Endothelial cell of umbilical vein (primary cell): ENCODE measurements around the gene PDHX. TPM values are rescaled to one million over a fixed set of nuclear protein-coding genes. Genes with fewer than 3 reads are reported as not detected.
A peak's percentile ranks its signal among the peaks of the same experiment; 100 is the strongest.

ENCODE experiments used
- BruUV-seq: library from RNA; stranded (reverse); fragments of 400-500 nt; replicated peaks from 2 replicates; lab custom pipeline; 2021; lab: Mats Ljungman, UMichigan
- CTCF ChIA-PET: fragments of 300-600, 350-600 bp; sonication (Branson Sonifier 250); formaldehyde crosslinking; loops from one replicate; lab custom pipeline; 2021; ENCODE audit warnings: antibody characterized with exemption, inconsistent platforms; lab: Charles Lee
- POLR2A ChIA-PET: fragments of 300-600, 350-600 bp; sonication (Branson Sonifier 250); formaldehyde crosslinking; loops from one replicate; lab custom pipeline; 2021; ENCODE audit warnings: antibody characterized with exemption, inconsistent platforms; lab: Charles Lee
- DNase-seq: peaks from one replicate; pipeline ENCODE4 v3.0.0-alpha.2; 2011; ENCODE audit warnings: low read depth, low spot score
- FAIRE-seq: peaks from 2 replicates; lab custom pipeline; 2011; peaks lifted over from hg19 to GRCh38; lab: Jason Lieb, UNC
- H2AFZ ChIP-seq: 2 replicates; pipeline ENCODE4 v1.6.0; 2012; ENCODE audit warnings: low read depth, low read length, control low read depth, inconsistent platforms
- H3K27ac ChIP-seq: 2 replicates; pipeline ENCODE4 v1.5.1; 2011; ENCODE audit warnings: low read depth, mild to moderate bottlenecking, control low read depth, low read length, moderate library complexity; ENCODE audit not compliant: insufficient read depth
- H3K27me3 ChIP-seq, 2 experiments: 2 replicates each; pipeline versions ENCODE4 v1.6.0 to v1.6.1; 2011; ENCODE audit warnings: low read length in 2 of 2, mixed read lengths in 1 of 2; ENCODE audit not compliant: control insufficient read depth in 2 of 2, insufficient read depth in 2 of 2
- H3K36me3 ChIP-seq, 2 experiments: 2 replicates in 1 of 2; 3 replicates in 1 of 2; pipeline ENCODE4 v1.5.1; 2011; ENCODE audit warnings: low read length in 2 of 2, mild to moderate bottlenecking in 1 of 2, moderate library complexity in 1 of 2; ENCODE audit not compliant: control insufficient read depth in 2 of 2, insufficient read depth in 2 of 2; ENCODE audit errors: extremely low read depth in 1 of 2
- H3K4me1 ChIP-seq: 3 replicates; pipeline ENCODE4 v1.5.1; 2011; ENCODE audit warnings: mild to moderate bottlenecking, low read length; ENCODE audit not compliant: control insufficient read depth, insufficient read depth; ENCODE audit errors: extremely low read depth
- H3K4me2 ChIP-seq: 2 replicates; pipeline ENCODE4 v1.6.1; 2011; ENCODE audit warnings: low read length, control low read depth, mixed read lengths; ENCODE audit not compliant: insufficient read depth
- H3K4me3 ChIP-seq, 3 experiments: fragments of 200-600 bp in 1 of 3; sonication (generic), shearing (Covaris generic) in 1 of 3; replicated peaks in 1 of 3; 2 replicates each; pipeline ENCODE4 v1.5.1; 2011 to 2016; ENCODE audit warnings: control low read depth in 3 of 3, low read length in 3 of 3, mild to moderate bottlenecking in 2 of 3, inconsistent platforms in 1 of 3, low read depth in 1 of 3, moderate library complexity in 1 of 3; ENCODE audit not compliant: insufficient read depth in 1 of 3
- H3K79me2 ChIP-seq: 2 replicates; pipeline ENCODE4 v1.6.0; 2012; ENCODE audit warnings: low read length, inconsistent platforms; ENCODE audit not compliant: control insufficient read depth, insufficient read depth
- H3K9ac ChIP-seq: replicated peaks from 2 replicates; pipeline ENCODE3; 2011; ENCODE audit warnings: low read length, control low read depth; ENCODE audit not compliant: insufficient read depth; ENCODE audit errors: extremely low read depth
- H3K9me1 ChIP-seq: replicated peaks from 3 replicates; pipeline ENCODE4 v1.6.0; 2011; ENCODE audit warnings: mild to moderate bottlenecking, low read length; ENCODE audit not compliant: control insufficient read depth, insufficient read depth; ENCODE audit errors: extremely low read depth
- H3K9me3 ChIP-seq: replicated peaks from 2 replicates; pipeline ENCODE4 v1.5.1; 2012; ENCODE audit warnings: low read length, inconsistent platforms; ENCODE audit not compliant: control insufficient read depth, insufficient read depth
- H4K20me1 ChIP-seq: replicated peaks from 2 replicates; pipeline ENCODE3; 2011; ENCODE audit warnings: mild to moderate bottlenecking, low read length; ENCODE audit not compliant: control insufficient read depth, insufficient read depth; ENCODE audit errors: extremely low read depth
- POLR2AphosphoS5 ChIP-seq: IDR thresholded peaks from 2 replicates; pipeline ENCODE4 v1.6.1; 2012; ENCODE audit warnings: low read depth, mild to moderate bottlenecking, control low read depth, low read length, moderate library complexity; ENCODE audit not compliant: insufficient read depth
- dilution Hi-C: fragments of 300-500 bp; cut with MboI; formaldehyde crosslinking; loops from one replicate; pipeline ENCODE4 v1.15.0; 2019; ENCODE audit warnings: low sequenced_read_pairs; ENCODE audit not compliant: extremely low pct_ligation_motif_present
- intact Hi-C: fragments of 100-400 bp; cut with micrococcal nuclease; formaldehyde crosslinking; loops from one replicate; pipeline ENCODE4 v1.10.0; 2022
- microRNA-seq: library from miRNA; unstranded; fragments of <30 nt; microRNA quantifications from one replicate; pipeline ENCODE4 v1.2.0, GENCODE V29; 2021; ENCODE audit warnings: borderline number of aligned reads, borderline replicate concordance
- polyA plus RNA-seq, 4 experiments: library from polyadenylated mRNA; depleted of rRNA in 3 of 4; stranded (reverse) in 3 of 4; unstranded in 1 of 4; fragments of >200 nt; gene quantifications; 2 replicates each; pipeline versions ENCODE4 v1.2.1 to v1.2.3, GENCODE V29; 2011 to 2012; ENCODE audit warnings: missing spikeins in 1 of 4
- small RNA-seq: library from RNA; depleted of rRNA; stranded (forward); fragments of <200 nt; gene quantifications from one replicate; pipeline ENCODE3, GENCODE V24; 2012; ENCODE audit warnings: low replicate concordance, low read depth; ENCODE audit not compliant: insufficient read depth, insufficient read length
- total RNA-seq: library from RNA; stranded (reverse); gene quantifications from 2 replicates; pipeline ENCODE4 v1.2.3, GENCODE V29; 2021
- TF ChIP-seq, protein P1 (sequence below), 2 donors: IDR thresholded peaks; 1 replicate in 1 of 2; 2 replicates in 1 of 2; pipeline ENCODE4 v1.5.1; 2011; ENCODE audit warnings: low read length in 2 of 2, mild to moderate bottlenecking in 2 of 2, moderate library complexity in 2 of 2, control low read depth in 1 of 2, inconsistent platforms in 1 of 2, low read depth in 1 of 2; ENCODE audit not compliant: insufficient read depth in 1 of 2; ENCODE audit errors: extremely low read depth in 1 of 2

PDHX gene
- total and polyA plus RNA-seq, 2 donors (not counting 3 experiments of a cell fraction or from before 2014, with no cell fraction given) = 10.5 to 30.5 TPM

GRCh38 chr11:35045236-35045820 is 128.9 kb downstream of the PDHX start:
- H3K4me3 ChIP-seq = no peak overlapping the region
- no TSS peak for BruUV-seq
- H3K79me2 ChIP-seq = no peaks in the 10 kb centered on the region
- no peak overlapping the region for H3K27ac ChIP-seq
- H4K20me1 ChIP-seq = no peaks in the 10 kb centered on the region
- intact Hi-C loops = no loop called here
- H3K4me1 ChIP-seq = no peaks in the 10 kb centered on the region
- H3K36me3 ChIP-seq = no peaks in the 10 kb centered on the region
- CTCF ChIA-PET = no interaction called here
- no peak overlapping the region for H3K9ac ChIP-seq
- H2AFZ ChIP-seq = no peak overlapping the region
- H3K9me1 ChIP-seq = no peaks in the 10 kb centered on the region
- no peaks in the 10 kb centered on the region for H3K9me3 ChIP-seq
- TF ChIP-seq, protein P1, sequence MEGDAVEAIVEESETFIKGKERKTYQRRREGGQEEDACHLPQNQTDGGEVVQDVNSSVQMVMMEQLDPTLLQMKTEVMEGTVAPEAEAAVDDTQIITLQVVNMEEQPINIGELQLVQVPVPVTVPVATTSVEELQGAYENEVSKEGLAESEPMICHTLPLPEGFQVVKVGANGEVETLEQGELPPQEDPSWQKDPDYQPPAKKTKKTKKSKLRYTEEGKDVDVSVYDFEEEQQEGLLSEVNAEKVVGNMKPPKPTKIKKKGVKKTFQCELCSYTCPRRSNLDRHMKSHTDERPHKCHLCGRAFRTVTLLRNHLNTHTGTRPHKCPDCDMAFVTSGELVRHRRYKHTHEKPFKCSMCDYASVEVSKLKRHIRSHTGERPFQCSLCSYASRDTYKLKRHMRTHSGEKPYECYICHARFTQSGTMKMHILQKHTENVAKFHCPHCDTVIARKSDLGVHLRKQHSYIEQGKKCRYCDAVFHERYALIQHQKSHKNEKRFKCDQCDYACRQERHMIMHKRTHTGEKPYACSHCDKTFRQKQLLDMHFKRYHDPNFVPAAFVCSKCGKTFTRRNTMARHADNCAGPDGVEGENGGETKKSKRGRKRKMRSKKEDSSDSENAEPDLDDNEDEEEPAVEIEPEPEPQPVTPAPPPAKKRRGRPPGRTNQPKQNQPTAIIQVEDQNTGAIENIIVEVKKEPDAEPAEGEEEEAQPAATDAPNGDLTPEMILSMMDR (IDR thresholded peaks at IDR 0.05; ENCODE audit: extremely low read depth in 1 of 2, insufficient read depth in 1 of 2, low read depth in 1 of 2, low read length in 2 of 2) = no peak
- TF ChIP-seq POLR2AphosphoS5 = no peak
- no peak for FAIRE-seq
- dilution Hi-C loops = no loop called here
- DNase-seq = no peak
- POLR2A ChIA-PET = no interaction called here
- H3K27me3 ChIP-seq = peaks cover 0 to 7% of the 10 kb centered on the region in 2 experiments
- no peak overlapping the region for H3K4me2 ChIP-seq

Small RNAs within 50 kb of the gene (microRNA-seq; reads per million reads assigned to microRNA genes)
- 13.1 reads per million, percentile 30 among the genes with 10 or more reads in this experiment for gene MIR1343

Small RNAs within 50 kb of the gene (small RNA-seq; reads per million reads assigned to genes)
- not detected for gene MIR1343

Other genes with a start within 250 kb of the PDHX start
- 25.9 and 26.9 TPM in 2 replicates for gene APIP, start 239 bp upstream of the PDHX start, total RNA-seq
- gene APIP, start 239 bp upstream of the PDHX start, polyA plus RNA-seq = 5.1 and 10.0 TPM in 2 replicates
- gene CD44, start 222.6 kb downstream of the PDHX start, total RNA-seq = 26.3 and 68.3 TPM in 2 replicates
- gene CD44, start 222.6 kb downstream of the PDHX start, polyA plus RNA-seq = 25.5 and 27.5 TPM in 2 replicates